ENCODE data around the gene SLC10A6. TPM values are rescaled to one million over a fixed set of nuclear protein-coding genes. Genes with fewer than 3 reads are reported as not detected.

SLC10A6 gene
- total RNA-seq, 1 experiment from 2014 or later, result not detected

GRCh38 chr4:86855572-86855971 lies 6.4 kb upstream of the SLC10A6 start:
- H2AFZ ChIP-seq (ENCODE audit: low read length), result no peak overlapping the region
- no peaks in the 10 kb centered on the region for H3K79me2 ChIP-seq (ENCODE audit: insufficient read depth, low read length)
- H3K27ac Mint-ChIP-seq, result no peak overlapping the region
- H2BK20ac ChIP-seq (ENCODE audit: low read depth, low read length, poor library complexity, severe bottlenecking), result no peak overlapping the region
- no peaks in the 10 kb centered on the region for H3K27me3 ChIP-seq (ENCODE audit: insufficient read depth, low read length)
- H2BK15ac ChIP-seq (ENCODE audit: low read depth, low read length), result no peak overlapping the region
- no peak overlapping the region for H3K9ac ChIP-seq (ENCODE audit: extremely low read depth, insufficient read length, low read length)
- H3K4me1 ChIP-seq (ENCODE audit: insufficient read depth, low read length), result peaks cover 3% of the 10 kb centered on the region
- no peak overlapping the region for H2AK5ac ChIP-seq (ENCODE audit: insufficient read length, low read length)
- no peak overlapping the region for H3K56ac ChIP-seq (ENCODE audit: insufficient read length, low read depth, low read length)
- no peaks in the 10 kb centered on the region for H3K9me3 ChIP-seq (ENCODE audit: control insufficient read depth, low read depth, low read length)
- H2BK120ac ChIP-seq (ENCODE audit: low read depth, low read length, poor library complexity, severe bottlenecking), result no peak overlapping the region
- DNase-seq, result no peak
- H3K23me2 ChIP-seq (ENCODE audit: insufficient read length, low read depth, low read length, poor library complexity, severe bottlenecking), result no peaks in the 10 kb centered on the region
- no peaks in the 10 kb centered on the region for H3K79me1 ChIP-seq (ENCODE audit: insufficient read depth, low read depth, low read length, poor library complexity, severe bottlenecking)
- no peak overlapping the region for H4K5ac ChIP-seq (ENCODE audit: insufficient read length, low read depth, low read length)
- no peak overlapping the region for H3K23ac ChIP-seq (ENCODE audit: insufficient read length, low read depth, low read length)
- TF ChIP-seq, protein P1, sequence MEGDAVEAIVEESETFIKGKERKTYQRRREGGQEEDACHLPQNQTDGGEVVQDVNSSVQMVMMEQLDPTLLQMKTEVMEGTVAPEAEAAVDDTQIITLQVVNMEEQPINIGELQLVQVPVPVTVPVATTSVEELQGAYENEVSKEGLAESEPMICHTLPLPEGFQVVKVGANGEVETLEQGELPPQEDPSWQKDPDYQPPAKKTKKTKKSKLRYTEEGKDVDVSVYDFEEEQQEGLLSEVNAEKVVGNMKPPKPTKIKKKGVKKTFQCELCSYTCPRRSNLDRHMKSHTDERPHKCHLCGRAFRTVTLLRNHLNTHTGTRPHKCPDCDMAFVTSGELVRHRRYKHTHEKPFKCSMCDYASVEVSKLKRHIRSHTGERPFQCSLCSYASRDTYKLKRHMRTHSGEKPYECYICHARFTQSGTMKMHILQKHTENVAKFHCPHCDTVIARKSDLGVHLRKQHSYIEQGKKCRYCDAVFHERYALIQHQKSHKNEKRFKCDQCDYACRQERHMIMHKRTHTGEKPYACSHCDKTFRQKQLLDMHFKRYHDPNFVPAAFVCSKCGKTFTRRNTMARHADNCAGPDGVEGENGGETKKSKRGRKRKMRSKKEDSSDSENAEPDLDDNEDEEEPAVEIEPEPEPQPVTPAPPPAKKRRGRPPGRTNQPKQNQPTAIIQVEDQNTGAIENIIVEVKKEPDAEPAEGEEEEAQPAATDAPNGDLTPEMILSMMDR (conservative IDR thresholded peaks at IDR 0.05), result no peak
- no peaks in the 10 kb centered on the region; a peak in 1 of 5 replicates for H3K9me3 Mint-ChIP-seq
- no peak overlapping the region for H4K8ac ChIP-seq (replicated peaks; ENCODE audit: insufficient read length, low read depth, low read length)
- H3T11ph ChIP-seq (ENCODE audit: low read length), result no peak overlapping the region
- H3K18ac ChIP-seq (ENCODE audit: insufficient read length, low read depth, low read length), result no peak overlapping the region
- H2BK12ac ChIP-seq (ENCODE audit: insufficient read length, low read depth, low read length), result no peak overlapping the region
- no peaks in the 10 kb centered on the region for H4K20me1 ChIP-seq (ENCODE audit: control insufficient read depth, insufficient read depth, insufficient read length)
- no peak overlapping the region for H3K27ac ChIP-seq (ENCODE audit: insufficient read length, low read depth, low read length)
- H3K4me2 ChIP-seq (ENCODE audit: insufficient read depth, insufficient read length, low read length), result no peak overlapping the region
- H3K4ac ChIP-seq (ENCODE audit: low read depth, low read length), result no peak overlapping the region
- H2BK5ac ChIP-seq (ENCODE audit: insufficient read length, low read length), result no peak overlapping the region
- peaks cover 17 to 26% of the 10 kb centered on the region in 2 experiments for H3K4me1 Mint-ChIP-seq
- WGBS (ENCODE audit: extremely low coverage, insufficient read length, low lambda C conversion rate), result no CpG with 5 or more reads among the region's 2 CpGs
- H3K14ac ChIP-seq (ENCODE audit: insufficient read depth, low read length), result no peak overlapping the region
- no peaks in the 10 kb centered on the region for H3K36me3 Mint-ChIP-seq (ENCODE audit: insufficient read depth in 1 of 3, low read depth in 3 of 3)
- H3K4me3 Mint-ChIP-seq, result no peak overlapping the region
- H3K27me3 Mint-ChIP-seq (ENCODE audit: low read depth), result peaks cover 51% of the 10 kb centered on the region
- H4K91ac ChIP-seq (ENCODE audit: insufficient read length, low read depth, low read length), result no peak overlapping the region

Measured in H9 (cell line).